ENCODE measurements around the gene PKMYT1. TPM values are rescaled to one million over a fixed set of nuclear protein-coding genes. Genes with fewer than 3 reads are reported as not detected.

PKMYT1 gene
- total RNA-seq, 6 experiments from 2014 or later: 0.68 to 6.5 (median 1.7) TPM

DNA sequence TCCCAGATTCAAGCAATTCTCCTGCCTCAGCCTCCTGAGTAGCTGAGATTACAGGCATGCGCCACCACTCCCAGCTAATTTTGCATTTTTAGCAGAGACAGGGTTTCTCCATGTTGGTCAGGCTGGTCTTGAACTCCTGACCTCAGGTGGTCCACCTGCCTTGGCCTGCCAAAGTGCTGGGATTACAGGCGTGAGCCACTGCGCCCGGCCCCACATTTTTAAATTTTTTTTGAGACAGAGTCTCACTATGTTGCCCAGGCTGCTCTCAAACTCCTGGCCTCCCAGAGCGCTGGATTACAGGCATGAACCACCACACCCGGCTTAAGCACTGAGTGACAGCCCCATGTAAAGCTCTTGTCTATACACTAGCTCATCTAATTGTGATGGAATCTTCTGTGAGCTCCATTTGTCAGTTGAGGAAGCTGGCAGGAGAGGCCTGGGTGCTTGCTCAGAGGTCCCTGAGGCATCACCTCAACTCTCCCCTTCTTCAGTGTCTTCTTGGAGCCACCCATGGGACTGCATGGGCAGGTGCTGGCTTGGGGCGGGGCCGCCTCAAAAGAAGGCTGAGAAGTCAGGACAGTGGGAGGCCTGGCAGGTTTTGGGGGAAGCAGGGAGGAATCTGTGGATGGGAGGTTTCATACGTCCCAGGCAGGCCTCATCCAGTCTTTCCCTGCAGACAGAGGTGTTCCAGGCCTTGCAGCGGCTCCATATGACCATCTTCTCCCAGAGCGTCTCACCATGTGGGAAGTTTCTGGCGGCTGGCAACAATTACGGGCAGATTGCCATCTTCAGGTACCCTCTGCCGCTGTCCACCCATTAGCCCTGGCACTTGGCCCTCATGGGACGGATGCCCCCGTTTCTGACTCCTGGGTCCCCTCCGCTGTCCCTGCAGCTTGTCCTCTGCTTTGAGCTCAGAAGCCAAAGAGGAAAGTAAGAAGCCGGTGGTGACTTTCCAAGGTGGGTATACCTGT is 45.1 kb upstream of the PKMYT1 start:
- Histone ChIP-seq H3K4me1 (peaks cover 0 to 29% (median 12%) of the 10 kb centered on the region in 4 donors), H3K27ac (no peak overlapping the region), H3K4me3 (no peak overlapping the region), H3K27me3 (no peaks in the 10 kb centered on the region), H3K36me3 (peaks cover 0 to 6% (median 0%) of the 10 kb centered on the region in 4 donors), H3K9me3 (no peaks in the 10 kb centered on the region)
- intact Hi-C loops (cut with DNase I): no loop called here
- WGBS (ENCODE audit: insufficient coverage, low coverage, low lambda C conversion rate, missing lambda C conversion rate): 73% methylated on average over 10 of the region's 18 CpGs
- DNase-seq (no peak), ATAC-seq (no peak)
- TF ChIP-seq CTCF (IDR thresholded peaks at IDR 0.05) (no peak), POLR2A (IDR thresholded peaks at IDR 0.05) (no peak)

DNA sequence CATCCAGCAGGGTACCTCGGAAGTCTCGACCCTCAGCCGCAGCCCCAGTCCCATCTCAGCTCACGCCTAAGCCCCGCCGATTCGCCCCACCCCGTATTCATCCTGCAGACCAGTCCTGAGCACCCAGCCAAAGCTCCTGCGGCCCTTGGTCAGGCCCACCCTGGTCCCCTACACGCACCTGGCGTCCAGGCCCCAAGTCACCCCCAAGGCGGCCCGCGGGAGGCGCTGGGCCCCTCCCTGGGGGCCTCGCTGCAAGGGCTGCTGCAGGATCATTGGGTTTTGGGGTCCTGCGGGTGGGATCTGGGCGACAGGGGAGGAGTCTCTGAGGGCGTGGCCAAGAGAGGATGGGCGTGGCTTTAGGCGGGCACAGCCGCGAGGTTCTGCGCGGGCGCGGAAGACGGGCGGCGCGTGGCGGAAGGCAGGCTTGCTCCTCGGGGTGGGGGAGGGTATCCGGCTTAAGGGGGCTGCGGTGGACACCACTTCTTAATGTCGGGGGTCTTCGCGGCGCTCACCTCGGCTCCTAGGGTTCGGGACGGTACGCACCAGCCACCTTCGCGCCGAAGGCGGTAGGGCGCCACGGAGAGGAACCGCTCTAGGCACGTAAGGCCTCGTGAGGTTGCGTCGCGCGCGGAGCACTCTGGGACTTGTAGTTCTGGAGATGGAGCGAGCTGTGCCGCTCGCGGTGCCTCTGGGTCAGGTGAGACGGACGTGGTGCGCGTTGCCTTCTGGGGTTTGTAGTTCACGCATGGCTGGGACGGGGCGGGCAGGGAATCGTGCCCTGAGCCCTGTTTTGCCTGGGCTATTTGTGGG is 43.6 kb upstream of the PKMYT1 start, which contains the start of the genes HCFC1R1 and THOC6:
Gene HCFC1R1 (minus strand): TSS at position 274 of the 810 bp plus-strand sequence. CDS start 1 bp downstream, at position 273.
Gene THOC6 (plus strand): TSS at position 367 of the 810 bp plus-strand sequence. CDS start 292 bp downstream, at position 659.
- Histone ChIP-seq H3K36me3 (peaks cover 0 to 6% (median 0%) of the 10 kb centered on the region in 4 donors), H3K4me3 (peak within 1 kb of the TSS; percentile 59 to 76 (median 67)), H3K27ac (peak within 1 kb of the TSS; percentile 82 to 95 (median 91)), H3K9me3 (no peaks in the 10 kb centered on the region), H3K27me3 (no peaks in the 10 kb centered on the region), H3K4me1 (peaks cover 0 to 36% (median 14%) of the 10 kb centered on the region in 4 donors)
- DNase-seq: peak; percentile 98 to 99 (median 98)
- 0% methylated on average over 8 of the region's 69 CpGs for WGBS (ENCODE audit: insufficient coverage, low coverage, low lambda C conversion rate, missing lambda C conversion rate)
- TF ChIP-seq POLR2A (IDR thresholded peaks at IDR 0.05) (peak; percentile 82), CTCF (IDR thresholded peaks at IDR 0.05) (no peak)
- intact Hi-C loops (cut with DNase I): no loop called here
- ATAC-seq: peak; percentile 61 to 85 (median 82)

DNA sequence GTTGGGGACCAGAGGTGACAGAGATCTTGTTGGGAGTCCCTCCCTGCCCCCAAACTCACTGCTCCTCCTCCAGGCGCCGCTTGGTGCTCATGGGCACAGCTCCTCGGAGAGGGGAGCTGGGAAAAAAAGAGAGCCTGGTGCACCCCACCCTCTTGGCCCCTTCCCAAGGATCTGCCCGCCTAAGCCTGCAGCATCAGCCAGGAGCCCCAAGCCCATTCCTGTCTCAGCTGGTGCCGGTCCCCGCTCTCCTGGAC is 43.1 kb upstream of the PKMYT1 start:
- H3K27ac ChIP-seq: peak overlapping the region; percentile 82 to 95 (median 91)

More for the DNA sequence above, 43.1 kb upstream of the PKMYT1 start:
- peaks cover 0 to 6% (median 0%) of the 10 kb centered on the region in 4 donors for H3K36me3 ChIP-seq
- H3K4me1 ChIP-seq: peaks cover 0 to 33% (median 14%) of the 10 kb centered on the region in 4 donors
- no peaks in the 10 kb centered on the region for H3K27me3 ChIP-seq
- intact Hi-C loops (cut with DNase I): no loop called here
- ATAC-seq (peak in 1 of 4 donors; percentile 2), DNase-seq (peak in 1 of 3 donors; percentile 76)
- TF ChIP-seq CTCF (IDR thresholded peaks at IDR 0.05): no peak
- TF ChIP-seq POLR2A (IDR thresholded peaks at IDR 0.05): no peak
- no peaks in the 10 kb centered on the region for H3K9me3 ChIP-seq
- WGBS (ENCODE audit: insufficient coverage, low coverage, low lambda C conversion rate, missing lambda C conversion rate): no CpG with 5 or more reads among the region's 6 CpGs
- peak overlapping the region; percentile 59 to 76 (median 67) for H3K4me3 ChIP-seq

Measured in right lobe of liver (tissue), 6 donors.